Lower leg skin (tissue), 3 donors: ENCODE measurements around the gene ANKRD62.

Experiments used
- CTCF ChIP-seq, 3 donors: fragments of 450-650 bp; IDR thresholded peaks; one replicate each; pipeline ENCODE4 v1.5.1; 2016; ENCODE audit warnings: antibody characterized with exemption in 3 of 3, mild to moderate bottlenecking in 3 of 3, moderate library complexity in 2 of 3
- POLR2A ChIP-seq, 2 donors: fragments of 450-650 bp; IDR thresholded peaks; one replicate each; pipeline ENCODE4 v1.6.1; 2016 to 2017; ENCODE audit warnings: antibody characterized with exemption in 2 of 2, mild to moderate bottlenecking in 1 of 2, moderate library complexity in 1 of 2

DNA sequence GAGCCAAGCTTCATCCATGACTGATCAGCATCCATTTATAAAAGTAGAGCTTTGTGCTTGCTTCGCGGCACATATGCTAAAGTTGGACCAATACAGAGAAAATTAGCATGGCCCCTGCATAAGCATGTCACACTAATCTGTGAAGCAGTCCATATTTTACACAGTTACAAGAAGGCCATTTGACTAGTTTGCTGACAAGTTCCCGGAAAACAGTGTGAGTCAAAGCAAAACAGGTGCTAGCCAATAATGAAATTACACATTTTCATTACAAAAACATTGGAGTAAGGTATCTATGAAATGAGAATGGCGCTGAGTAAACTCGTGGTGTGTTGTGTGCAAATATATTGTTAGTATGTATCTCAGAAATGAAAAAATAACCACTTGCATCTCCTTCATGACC, 4.7 kb downstream of the ANKRD62 start:
- TF ChIP-seq CTCF (IDR thresholded peaks at IDR 0.05) (no peak), POLR2A (IDR thresholded peaks at IDR 0.05) (no peak)
